Ishikawa (cell line): ENCODE results near the gene COL2A1.

Experiments used
- CEBPB ChIP-seq: IDR thresholded peaks from 2 replicates; pipeline ENCODE4 v1.6.1; 2012
- CREB1 ChIP-seq: IDR thresholded peaks from 2 replicates; pipeline ENCODE4 v1.6.1; 2012; ENCODE audit warnings: low read depth
- EGR1 ChIP-seq: IDR thresholded peaks from 2 replicates; pipeline ENCODE4 v1.6.1; 2012
- EP300 ChIP-seq: IDR thresholded peaks from 2 replicates; pipeline ENCODE4 v1.6.1; 2012; ENCODE audit warnings: borderline replicate concordance
- FOXM1 ChIP-seq: IDR thresholded peaks from 2 replicates; pipeline ENCODE4 v1.6.1; 2012; ENCODE audit warnings: low read depth, borderline replicate concordance
- MAX ChIP-seq: IDR thresholded peaks from 2 replicates; pipeline ENCODE4 v1.6.1; 2012
- NFIC ChIP-seq: IDR thresholded peaks from 2 replicates; pipeline ENCODE4 v1.6.1; 2012
- RAD21 ChIP-seq: IDR thresholded peaks from 2 replicates; pipeline ENCODE4 v1.6.1; 2012; ENCODE audit warnings: low read depth
- REST ChIP-seq: IDR thresholded peaks from 2 replicates; pipeline ENCODE4 v1.6.1; 2012; ENCODE audit warnings: low read depth, mild to moderate bottlenecking
- TAF1 ChIP-seq: IDR thresholded peaks from 2 replicates; pipeline ENCODE4 v1.6.1; 2012; ENCODE audit warnings: low read depth, mild to moderate bottlenecking
- TCF12 ChIP-seq: IDR thresholded peaks from 2 replicates; pipeline ENCODE4 v1.6.1; 2012; ENCODE audit warnings: low read depth
- TEAD4 ChIP-seq: IDR thresholded peaks from 2 replicates; pipeline ENCODE4 v1.6.1; 2012
- USF1 ChIP-seq: IDR thresholded peaks from 2 replicates; pipeline ENCODE4 v1.6.1; 2012
- YY1 ChIP-seq: IDR thresholded peaks from 2 replicates; pipeline ENCODE4 v1.6.1; 2012; ENCODE audit warnings: low read depth
- ZBTB7A ChIP-seq: IDR thresholded peaks from 2 replicates; pipeline ENCODE4 v1.6.1; 2012; ENCODE audit warnings: low read depth

The COL2A1 gene

GRCh38 chr12:47981496-47982260, 22.6 kb downstream of the COL2A1 start:
- TF ChIP-seq TCF12 (no peak), NFIC (no peak), MAX (no peak), RAD21 (no peak), EGR1 (no peak), REST (no peak), CEBPB (no peak), TEAD4 (no peak), YY1 (no peak)

GRCh38 chr12:47980779-47981495, 23.3 kb downstream of the COL2A1 start:
- TF ChIP-seq YY1 = no peak
- TF ChIP-seq EGR1 = no peak
- no peak for TF ChIP-seq RAD21
- no peak for TF ChIP-seq MAX
- no peak for TF ChIP-seq NFIC

GRCh38 chr12:47980197-47980596, 24.1 kb downstream of the COL2A1 start:
- no peak for TF ChIP-seq FOXM1
- no peak for TF ChIP-seq NFIC
- no peak for TF ChIP-seq TAF1
- no peak for TF ChIP-seq EP300
- no peak for TF ChIP-seq REST
- no peak for TF ChIP-seq MAX
- no peak for TF ChIP-seq TEAD4
- no peak for TF ChIP-seq EGR1
- TF ChIP-seq USF1 = no peak
- TF ChIP-seq RAD21 = no peak
- no peak for TF ChIP-seq CEBPB
- TF ChIP-seq ZBTB7A = no peak
- no peak for TF ChIP-seq YY1
- no peak for TF ChIP-seq CREB1
- no peak for TF ChIP-seq TCF12

GRCh38 chr12:47979686-47980085, 24.6 kb downstream of the COL2A1 start:
- TF ChIP-seq TEAD4 (no peak), USF1 (no peak), EGR1 (no peak), ZBTB7A (no peak), TAF1 (no peak), FOXM1 (no peak), CREB1 (no peak), EP300 (no peak), RAD21 (no peak), MAX (no peak)

GRCh38 chr12:47979166-47979565, 25.1 kb downstream of the COL2A1 start:
- TF ChIP-seq FOXM1 = no peak
- no peak for TF ChIP-seq EGR1
- no peak for TF ChIP-seq REST
- no peak for TF ChIP-seq TEAD4
